K562 (cell line): Measurements from ENCODE around the gene IL1RAPL2.

Experiments
- CLOCK ChIP-seq: fragments of 250-450 bp; sonication (Bioruptor Pico); IDR thresholded peaks from 2 replicates; pipeline ENCODE4 v1.4.0; 2020; ENCODE audit warnings: mild to moderate bottlenecking, moderate library complexity, borderline replicate concordance
- CTCF ChIP-seq, 3 experiments: IDR thresholded peaks in 2 of 3; conservative IDR thresholded peaks in 1 of 3; 2 replicates each; pipeline ENCODE4 v1.5.1; 2011 to 2012; ENCODE audit warnings: low read length in 3 of 3, mild to moderate bottlenecking in 3 of 3, control low read depth in 2 of 3, improper control_type of control experiment in 1 of 3, inconsistent platforms in 1 of 3, low read depth in 1 of 3, mixed read lengths in 1 of 3, moderate library complexity in 1 of 3; ENCODE audit not compliant: insufficient read depth in 2 of 3
- ELF1 ChIP-seq: fragments of 200-800 bp; sonication (Bioruptor generic); IDR thresholded peaks from 2 replicates; pipeline ENCODE4 v1.6.1; 2016; ENCODE audit warnings: missing genetic modification characterization, missing compliant biosample characterization
- ETV5 ChIP-seq: sonication (generic); formaldehyde crosslinking; IDR thresholded peaks from 2 replicates; pipeline ENCODE4 v1.4.0; 2020; ENCODE audit warnings: low read depth, mild to moderate bottlenecking, missing genetic modification reagents
- FOSL1 ChIP-seq: fragments of 200-800 bp; sonication (Bioruptor generic); conservative IDR thresholded peaks from 2 replicates; pipeline ENCODE4 v1.6.1; 2016; ENCODE audit warnings: missing genetic modification characterization, missing compliant biosample characterization
- NEUROD1 ChIP-seq: fragments of 150-350 bp; IDR thresholded peaks from 2 replicates; pipeline ENCODE4 v1.6.1; 2014; ENCODE audit warnings: borderline replicate concordance, low read length, low read depth; ENCODE audit not compliant: partially characterized antibody
- PHF20 ChIP-seq: fragments of 450-650 bp; IDR thresholded peaks from 2 replicates; pipeline ENCODE4 v1.6.1; 2018; ENCODE audit not compliant: partially characterized antibody
- RCOR1 ChIP-seq, 2 experiments: IDR thresholded peaks; 2 replicates each; pipeline ENCODE4 v1.6.1; 2012; ENCODE audit warnings: low read depth in 2 of 2, low read length in 2 of 2, borderline replicate concordance in 1 of 2, improper control_type of control experiment in 1 of 2
- TAL1 ChIP-seq: fragments of 450-650 bp; IDR thresholded peaks from 2 replicates; pipeline ENCODE4 v1.6.1; 2016; ENCODE audit warnings: mild to moderate bottlenecking
- UBTF ChIP-seq, 2 experiments: IDR thresholded peaks; 2 replicates each; pipeline ENCODE4 v1.6.1; 2012; ENCODE audit warnings: improper control_type of control experiment in 2 of 2, low read depth in 2 of 2, low read length in 2 of 2, borderline replicate concordance in 1 of 2
- YY1 ChIP-seq, 3 experiments: IDR thresholded peaks; 2 replicates each; pipeline ENCODE4 v1.6.1; 2011; ENCODE audit warnings: low read length in 2 of 3, mild to moderate bottlenecking in 2 of 3, moderate library complexity in 2 of 3, borderline replicate concordance in 1 of 3, control low read depth in 1 of 3, low read depth in 1 of 3; ENCODE audit not compliant: insufficient read depth in 3 of 3, insufficient replicate concordance in 2 of 3, control insufficient read depth in 1 of 3, insufficient read length in 1 of 3; ENCODE audit errors: extremely low read depth in 1 of 3
- ZNF175 ChIP-seq: fragments of 200-800 bp; sonication (Bioruptor generic); IDR thresholded peaks from 2 replicates; pipeline ENCODE4 v1.6.1; 2016; ENCODE audit warnings: low read depth, mild to moderate bottlenecking, missing genetic modification characterization, missing compliant biosample characterization
- ZNF639 ChIP-seq, 2 experiments: fragments of 200-800 bp in 1 of 2; sonication (Bioruptor generic) in 1 of 2; sonication (generic) in 1 of 2; formaldehyde crosslinking in 1 of 2; IDR thresholded peaks in 1 of 2; conservative IDR thresholded peaks in 1 of 2; 2 replicates each; pipeline versions ENCODE4 v1.5.0 to v1.6.1; 2016 to 2020; ENCODE audit warnings: missing compliant biosample characterization in 1 of 2, missing genetic modification characterization in 1 of 2, missing genetic modification reagents in 1 of 2

GRCh38 chrX:105706041-105706440, 1140.0 kb downstream of the IL1RAPL2 start:
- no peak for TF ChIP-seq FOSL1 (tag)
- TF ChIP-seq ETV5 (CRISPR knock-in tag): no peak
- TF ChIP-seq CLOCK (CRISPR knock-in tag): no peak
- TF ChIP-seq NEUROD1: no peak
- no peak for TF ChIP-seq CTCF (IDR thresholded peaks at IDR 0.05 in 2 of 3, conservative IDR thresholded peaks at IDR 0.05 in 1 of 3; ENCODE audit: insufficient read depth in 2 of 3, low read depth in 1 of 3, low read length in 3 of 3)
- TF ChIP-seq ZNF639 (CRISPR knock-in tag; conservative IDR thresholded peaks at IDR 0.05 in 1 of 2, IDR thresholded peaks at IDR 0.05 in 1 of 2): no peak
- no peak for TF ChIP-seq YY1 (IDR thresholded peaks at IDR 0.05; ENCODE audit: borderline replicate concordance in 1 of 3, control insufficient read depth in 1 of 3, extremely low read depth in 1 of 3, insufficient read depth in 3 of 3, insufficient read length in 1 of 3, insufficient replicate concordance in 2 of 3, low read depth in 1 of 3, low read length in 2 of 3)
- no peak for TF ChIP-seq TAL1
- no peak for TF ChIP-seq ZNF175 (CRISPR knock-in tag)
- TF ChIP-seq PHF20: no peak
- TF ChIP-seq ELF1: no peak
- TF ChIP-seq UBTF (IDR thresholded peaks at IDR 0.05; ENCODE audit: borderline replicate concordance in 1 of 2, low read depth in 2 of 2, low read length in 2 of 2): no peak
- no peak for TF ChIP-seq RCOR1 (IDR thresholded peaks at IDR 0.05; ENCODE audit: borderline replicate concordance in 1 of 2, low read depth in 2 of 2, low read length in 2 of 2)
